SK-N-SH treated with all-trans-retinoic acid at 6 μM for 48 hours (cell line): ENCODE data around the gene KDM4C.

ENCODE experiments used
- ATAC-seq: fragments of 200-7000 bp; cut with Tn5 transposase; 3 replicates; pipeline ENCODE4 v1.9.1; 2020; ENCODE audit warnings: mild to moderate bottlenecking, moderate library complexity
- ARNTL ChIP-seq: fragments of 450-650 bp; formaldehyde crosslinking; IDR thresholded peaks from 2 replicates; pipeline ENCODE4 v1.5.0; 2020; ENCODE audit warnings: low read depth, mild to moderate bottlenecking, moderate library complexity, borderline replicate concordance
- CREB5 ChIP-seq: fragments of 250-450 bp; sonication (Bioruptor Pico); IDR thresholded peaks from 2 replicates; pipeline ENCODE4 v1.5.1; 2020; ENCODE audit warnings: low read depth, mild to moderate bottlenecking, moderate library complexity
- CSDC2 ChIP-seq: fragments of 250-450 bp; sonication (Bioruptor Pico); IDR thresholded peaks from 2 replicates; pipeline ENCODE4 v1.5.0; 2020; ENCODE audit warnings: mild to moderate bottlenecking, moderate library complexity
- ESRRG ChIP-seq: fragments of 250-450 bp; sonication (Bioruptor Pico); IDR thresholded peaks from 2 replicates; pipeline ENCODE4 v1.6.1; 2021; ENCODE audit warnings: mild to moderate bottlenecking
- GLIS3 ChIP-seq: fragments of 250-450 bp; sonication (Bioruptor Pico); IDR thresholded peaks from 2 replicates; pipeline ENCODE4 v1.5.0; 2020; ENCODE audit warnings: mild to moderate bottlenecking, moderate library complexity
- ISL1 ChIP-seq: fragments of 250-450 bp; sonication (Bioruptor Pico); IDR thresholded peaks from 2 replicates; pipeline ENCODE4 v2.1.2; 2022; ENCODE audit warnings: mild to moderate bottlenecking, moderate library complexity
- PATZ1 ChIP-seq: fragments of 250-450 bp; sonication (Bioruptor Pico); IDR thresholded peaks from 2 replicates; pipeline ENCODE4 v1.8.0; 2020; ENCODE audit warnings: mild to moderate bottlenecking, moderate library complexity, borderline replicate concordance
- PPARA ChIP-seq: fragments of 250-450 bp; sonication (Bioruptor Pico); IDR thresholded peaks from 2 replicates; pipeline ENCODE4 v1.5.0; 2020; ENCODE audit warnings: mild to moderate bottlenecking, borderline replicate concordance
- RARB ChIP-seq: fragments of 250-450 bp; sonication (Bioruptor Pico); IDR thresholded peaks from 2 replicates; pipeline ENCODE4 v1.8.0; 2021; ENCODE audit warnings: mild to moderate bottlenecking, moderate library complexity
- SNAI2 ChIP-seq: fragments of 250-450 bp; sonication (Bioruptor Pico); IDR thresholded peaks from 2 replicates; pipeline ENCODE4 v1.5.0; 2020; ENCODE audit warnings: mild to moderate bottlenecking, moderate library complexity
- TCF4 ChIP-seq: fragments of 250-450 bp; sonication (Bioruptor Pico); IDR thresholded peaks from 2 replicates; pipeline ENCODE4 v1.8.0; 2021; ENCODE audit warnings: mild to moderate bottlenecking, moderate library complexity, borderline replicate concordance
- TOX ChIP-seq: fragments of 250-450 bp; sonication (Bioruptor Pico); IDR thresholded peaks from 2 replicates; pipeline ENCODE4 v1.8.0; 2021; ENCODE audit warnings: mild to moderate bottlenecking, moderate library complexity, borderline replicate concordance
- TSHZ2 ChIP-seq: fragments of 250-450 bp; sonication (Bioruptor Pico); IDR thresholded peaks from 2 replicates; pipeline ENCODE4 v1.5.0; 2020; ENCODE audit warnings: mild to moderate bottlenecking, moderate library complexity
- ZC3H10 ChIP-seq: fragments of 250-450 bp; sonication (Bioruptor Pico); IDR thresholded peaks from 2 replicates; pipeline ENCODE4 v1.5.1; 2021; ENCODE audit warnings: mild to moderate bottlenecking, moderate library complexity
- ZFP3 ChIP-seq: fragments of 250-450 bp; sonication (Bioruptor Pico); IDR thresholded peaks from 2 replicates; pipeline ENCODE4 v1.5.0; 2020; ENCODE audit warnings: mild to moderate bottlenecking, moderate library complexity
- ZFP30 ChIP-seq: fragments of 450-650 bp; formaldehyde crosslinking; IDR thresholded peaks from 2 replicates; pipeline ENCODE4 v1.5.0; 2022; ENCODE audit warnings: mild to moderate bottlenecking, moderate library complexity
- ZNF565 ChIP-seq: fragments of 450-650 bp; formaldehyde crosslinking; conservative IDR thresholded peaks from 2 replicates; pipeline ENCODE4 v1.5.0; 2020; ENCODE audit warnings: low read depth, mild to moderate bottlenecking, moderate library complexity
- ZNF70 ChIP-seq: fragments of 450-650 bp; formaldehyde crosslinking; IDR thresholded peaks from 2 replicates; pipeline ENCODE4 v1.5.0; 2020; ENCODE audit warnings: mild to moderate bottlenecking, moderate library complexity
- ZNF8 ChIP-seq: fragments of 450-650 bp; formaldehyde crosslinking; IDR thresholded peaks from 2 replicates; pipeline ENCODE4 v1.5.0; 2020; ENCODE audit warnings: mild to moderate bottlenecking, moderate library complexity
- TF ChIP-seq, protein P1 (sequence below): fragments of 250-450 bp; sonication (Bioruptor Pico); IDR thresholded peaks from 2 replicates; pipeline ENCODE4 v1.8.0; 2021; ENCODE audit warnings: low read depth, mild to moderate bottlenecking, moderate library complexity, borderline replicate concordance
- TF ChIP-seq, protein P2 (sequence below): fragments of 250-450 bp; sonication (Bioruptor Pico); IDR thresholded peaks from 2 replicates; pipeline ENCODE4 v1.5.1; 2021; ENCODE audit warnings: mild to moderate bottlenecking, moderate library complexity

KDM4C gene

DNA sequence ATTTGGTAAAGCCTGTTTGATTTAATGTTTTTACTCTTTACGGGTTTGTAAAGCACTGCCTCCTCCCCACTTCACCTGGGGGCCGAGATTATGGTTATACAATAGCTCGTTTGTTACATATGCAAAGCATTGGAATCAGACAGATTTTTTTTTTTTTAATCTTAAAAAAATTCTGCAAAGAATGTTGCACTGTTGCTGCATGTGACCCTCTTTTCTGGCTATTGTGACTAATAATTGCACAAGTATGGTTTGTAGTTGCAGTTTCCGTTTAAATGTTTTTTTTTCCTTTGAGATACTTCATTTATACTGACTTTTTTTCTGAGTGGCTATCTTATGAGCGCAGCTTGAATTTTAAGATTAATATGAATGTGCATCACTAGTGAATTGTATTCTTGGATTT lies 165.3 kb downstream of the KDM4C start:
- TF ChIP-seq CSDC2 (CRISPR knock-in tag) (no peak), TOX (CRISPR knock-in tag) (no peak), GLIS3 (CRISPR knock-in tag) (no peak), ZNF70 (no peak), ZFP3 (no peak), ZC3H10 (CRISPR knock-in tag) (no peak), TSHZ2 (CRISPR knock-in tag) (no peak), CREB5 (CRISPR knock-in tag) (no peak), ZNF565 (no peak), PATZ1 (CRISPR knock-in tag) (no peak), ARNTL (CRISPR knock-in tag) (no peak)
- TF ChIP-seq, protein P1, sequence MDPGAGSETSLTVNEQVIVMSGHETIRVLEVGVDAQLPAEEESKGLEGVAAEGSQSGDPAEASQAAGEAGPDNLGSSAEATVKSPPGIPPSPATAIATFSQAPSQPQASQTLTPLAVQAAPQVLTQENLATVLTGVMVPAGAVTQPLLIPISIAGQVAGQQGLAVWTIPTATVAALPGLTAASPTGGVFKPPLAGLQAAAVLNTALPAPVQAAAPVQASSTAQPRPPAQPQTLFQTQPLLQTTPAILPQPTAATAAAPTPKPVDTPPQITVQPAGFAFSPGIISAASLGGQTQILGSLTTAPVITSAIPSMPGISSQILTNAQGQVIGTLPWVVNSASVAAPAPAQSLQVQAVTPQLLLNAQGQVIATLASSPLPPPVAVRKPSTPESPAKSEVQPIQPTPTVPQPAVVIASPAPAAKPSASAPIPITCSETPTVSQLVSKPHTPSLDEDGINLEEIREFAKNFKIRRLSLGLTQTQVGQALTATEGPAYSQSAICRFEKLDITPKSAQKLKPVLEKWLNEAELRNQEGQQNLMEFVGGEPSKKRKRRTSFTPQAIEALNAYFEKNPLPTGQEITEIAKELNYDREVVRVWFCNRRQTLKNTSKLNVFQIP (CRISPR knock-in tag) = no peak
- no peak for ATAC-seq

GRCh38 chr9:6924149-6924548 lies 166.4 kb downstream of the KDM4C start:
- no peak; the same call in 2 of the 3 replicates for ATAC-seq
- TF ChIP-seq PPARA = no peak
- TF ChIP-seq, protein P2, sequence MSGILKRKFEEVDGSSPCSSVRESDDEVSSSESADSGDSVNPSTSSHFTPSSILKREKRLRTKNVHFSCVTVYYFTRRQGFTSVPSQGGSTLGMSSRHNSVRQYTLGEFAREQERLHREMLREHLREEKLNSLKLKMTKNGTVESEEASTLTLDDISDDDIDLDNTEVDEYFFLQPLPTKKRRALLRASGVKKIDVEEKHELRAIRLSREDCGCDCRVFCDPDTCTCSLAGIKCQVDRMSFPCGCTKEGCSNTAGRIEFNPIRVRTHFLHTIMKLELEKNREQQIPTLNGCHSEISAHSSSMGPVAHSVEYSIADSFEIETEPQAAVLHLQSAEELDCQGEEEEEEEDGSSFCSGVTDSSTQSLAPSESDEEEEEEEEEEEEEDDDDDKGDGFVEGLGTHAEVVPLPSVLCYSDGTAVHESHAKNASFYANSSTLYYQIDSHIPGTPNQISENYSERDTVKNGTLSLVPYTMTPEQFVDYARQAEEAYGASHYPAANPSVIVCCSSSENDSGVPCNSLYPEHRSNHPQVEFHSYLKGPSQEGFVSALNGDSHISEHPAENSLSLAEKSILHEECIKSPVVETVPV = no peak
- TF ChIP-seq ZNF8 = no peak
- no peak for TF ChIP-seq ZFP30 (CRISPR knock-in tag)
- TF ChIP-seq PATZ1 (CRISPR knock-in tag) = no peak
- no peak for TF ChIP-seq ISL1 (CRISPR knock-in tag)

DNA sequence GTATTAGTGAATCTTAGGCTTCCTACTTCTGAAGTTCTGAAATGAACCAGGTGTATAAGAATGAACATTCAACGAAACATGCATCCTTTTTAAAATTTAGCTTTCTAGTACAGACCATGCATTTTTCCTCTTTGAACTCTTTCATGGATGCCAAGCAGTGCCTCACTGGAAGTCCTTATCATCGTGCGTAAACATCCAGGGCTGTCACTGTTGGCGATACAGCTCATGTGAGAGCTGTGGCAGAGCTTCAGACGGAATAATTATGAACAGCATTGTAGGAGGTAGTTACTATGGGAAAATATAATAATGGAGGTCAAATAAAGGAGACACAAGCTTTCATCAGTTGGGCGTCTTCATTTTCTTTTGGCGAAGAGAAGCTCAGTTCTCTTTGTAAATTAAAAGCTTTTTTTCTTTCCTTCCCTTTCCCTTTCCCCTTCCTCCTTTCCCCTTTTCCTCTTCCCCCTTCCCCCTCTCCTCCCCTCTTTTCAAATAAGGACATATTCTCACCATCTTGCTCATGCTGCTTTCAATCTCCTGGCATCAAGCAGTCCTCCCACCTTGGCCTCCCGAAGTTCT lies 167.3 kb downstream of the KDM4C start:
- peak; percentile 42; the same call in 1 of the 3 replicates for ATAC-seq
- TF ChIP-seq GLIS3 (CRISPR knock-in tag) (no peak), ZNF8 (no peak), ZNF565 (no peak), TOX (CRISPR knock-in tag) (no peak), PATZ1 (CRISPR knock-in tag) (no peak), CREB5 (CRISPR knock-in tag) (no peak), TCF4 (no peak), ESRRG (CRISPR knock-in tag) (no peak), RARB (no peak), ZNF70 (no peak), ZFP30 (CRISPR knock-in tag) (no peak), ARNTL (CRISPR knock-in tag) (no peak), SNAI2 (no peak)
